WTC11 (cell line): ENCODE data around the gene HDAC9.

Experiments
- TEAD4 ChIP-seq: sonication (generic); formaldehyde crosslinking; IDR thresholded peaks from 2 replicates; pipeline ENCODE4 v1.8.0; 2022; ENCODE audit warnings: mild to moderate bottlenecking, missing genetic modification reagents
- TF ChIP-seq, protein P1 (sequence below): fragments of 200-600 bp; IDR thresholded peaks from 2 replicates; pipeline ENCODE4 v1.8.0; 2022; ENCODE audit warnings: antibody characterized with exemption

DNA sequence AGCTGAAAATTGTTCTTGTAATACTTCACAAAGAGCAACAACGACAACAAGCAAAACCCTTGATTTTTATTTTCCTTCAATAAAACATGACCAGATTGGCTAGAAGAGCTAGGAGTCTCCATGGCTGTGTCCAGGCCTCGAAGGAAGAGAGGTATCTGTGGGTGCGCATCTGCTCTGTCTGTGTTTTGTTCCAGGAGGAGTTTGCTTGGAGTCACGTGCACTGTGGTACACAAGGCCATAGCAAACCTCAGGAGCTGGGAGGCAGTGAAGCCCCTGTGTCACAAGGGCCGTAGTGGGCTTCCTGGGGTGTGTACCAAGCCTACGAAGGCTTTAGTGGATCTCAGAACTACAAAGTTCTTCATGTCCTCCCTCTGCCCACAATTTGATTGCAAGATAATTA is 350.2 kb downstream of the HDAC9 start:
- no peak for TF ChIP-seq TEAD4 (CRISPR knock-in tag)
- TF ChIP-seq, protein P1, sequence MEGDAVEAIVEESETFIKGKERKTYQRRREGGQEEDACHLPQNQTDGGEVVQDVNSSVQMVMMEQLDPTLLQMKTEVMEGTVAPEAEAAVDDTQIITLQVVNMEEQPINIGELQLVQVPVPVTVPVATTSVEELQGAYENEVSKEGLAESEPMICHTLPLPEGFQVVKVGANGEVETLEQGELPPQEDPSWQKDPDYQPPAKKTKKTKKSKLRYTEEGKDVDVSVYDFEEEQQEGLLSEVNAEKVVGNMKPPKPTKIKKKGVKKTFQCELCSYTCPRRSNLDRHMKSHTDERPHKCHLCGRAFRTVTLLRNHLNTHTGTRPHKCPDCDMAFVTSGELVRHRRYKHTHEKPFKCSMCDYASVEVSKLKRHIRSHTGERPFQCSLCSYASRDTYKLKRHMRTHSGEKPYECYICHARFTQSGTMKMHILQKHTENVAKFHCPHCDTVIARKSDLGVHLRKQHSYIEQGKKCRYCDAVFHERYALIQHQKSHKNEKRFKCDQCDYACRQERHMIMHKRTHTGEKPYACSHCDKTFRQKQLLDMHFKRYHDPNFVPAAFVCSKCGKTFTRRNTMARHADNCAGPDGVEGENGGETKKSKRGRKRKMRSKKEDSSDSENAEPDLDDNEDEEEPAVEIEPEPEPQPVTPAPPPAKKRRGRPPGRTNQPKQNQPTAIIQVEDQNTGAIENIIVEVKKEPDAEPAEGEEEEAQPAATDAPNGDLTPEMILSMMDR: no peak
